Measurements from ENCODE around the gene HOXB2.

HOXB2 gene

DNA sequence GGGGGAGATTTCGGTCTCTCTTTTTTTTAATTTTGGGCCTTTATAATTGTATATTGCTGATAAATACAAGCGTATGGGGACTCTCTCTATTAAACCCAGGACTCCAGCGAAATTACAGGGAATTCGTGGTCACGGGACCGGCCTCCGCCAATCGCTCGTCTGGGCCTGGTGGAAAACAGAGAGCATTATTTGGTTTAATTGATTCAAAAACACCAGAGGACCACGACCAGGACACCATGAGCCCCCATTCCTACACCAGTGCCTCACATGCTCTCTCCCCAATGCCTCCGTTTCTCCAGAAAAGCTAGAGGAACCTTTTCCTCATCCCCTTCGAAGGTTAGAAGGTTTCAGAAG, at the start of gene HOXB2:
Gene HOXB2, minus strand, starts transcription at position 88 of the 354 bp plus-strand sequence. CDS start 198 bp downstream, outside the sequence.
- DNase-seq: no peak

DNA sequence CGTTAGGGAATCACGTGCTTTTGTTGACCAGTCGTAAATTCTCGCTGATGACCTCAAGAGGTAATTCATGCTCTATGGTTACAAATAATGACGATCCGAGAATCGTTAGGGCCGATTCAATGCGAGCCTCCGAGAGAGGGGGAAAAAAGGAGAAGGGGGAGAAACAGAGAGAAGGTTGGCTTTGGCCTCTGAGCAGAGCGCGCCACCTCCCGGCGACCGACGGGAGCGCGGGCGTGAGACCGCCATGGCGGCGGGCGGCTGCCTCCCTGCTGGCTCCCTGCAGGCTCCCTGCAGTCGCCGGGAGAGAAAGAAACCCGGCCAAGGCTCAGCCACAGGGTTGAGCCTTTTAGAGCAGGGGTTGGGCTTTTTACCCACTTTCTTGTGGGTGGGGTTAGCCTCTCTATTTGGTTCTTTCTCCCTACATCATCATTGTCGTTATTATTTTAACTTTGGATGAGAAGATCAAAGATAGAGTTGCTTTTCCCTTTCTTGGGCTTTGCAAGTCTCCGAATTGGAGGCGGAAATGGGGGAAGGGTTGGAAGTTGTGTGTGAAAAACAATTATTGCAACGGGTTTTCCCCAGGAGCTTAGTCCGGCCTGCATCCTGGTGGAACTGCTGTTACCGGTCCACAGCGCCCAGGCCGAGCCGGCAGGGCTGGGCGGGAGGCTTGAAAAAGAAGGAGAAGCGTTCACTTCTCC, 49.1 kb upstream of the HOXB2 start:
- DNase-seq: peak; percentile 58

DNA sequence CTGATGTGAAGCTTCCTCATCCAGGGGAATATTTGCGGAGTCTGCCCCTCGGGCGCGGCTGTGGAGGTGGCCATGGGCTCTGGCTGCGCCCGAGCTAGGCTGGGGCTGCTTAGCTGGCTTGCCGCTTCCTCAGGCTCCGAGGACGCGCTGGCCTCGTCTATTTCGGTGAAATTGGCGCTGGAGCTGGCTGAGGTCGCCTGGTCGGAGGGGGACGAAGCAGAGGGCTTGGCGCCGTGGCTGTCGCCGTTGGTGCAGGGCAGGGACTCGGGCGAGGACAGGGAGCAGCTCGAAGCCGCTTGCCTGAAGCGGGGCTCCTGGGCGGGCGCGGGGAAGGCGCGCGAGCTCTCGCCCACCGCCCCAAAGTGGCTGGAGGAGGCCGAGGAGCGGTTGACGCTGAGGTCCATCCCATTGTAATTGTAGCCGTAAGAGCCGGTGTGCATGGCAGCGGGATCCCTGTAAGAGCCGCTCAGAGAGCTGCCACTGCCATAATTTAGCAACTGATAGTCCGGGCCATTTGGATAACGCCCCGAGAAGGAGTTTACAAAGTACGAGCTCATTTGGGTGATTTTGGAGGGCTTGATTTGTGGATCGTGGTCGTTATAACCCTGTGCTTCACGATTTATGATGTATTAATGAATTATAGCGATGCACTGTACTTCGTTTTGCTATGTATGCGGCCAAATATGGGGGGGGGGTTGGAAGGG, 48.4 kb upstream of the HOXB2 start, which contains the start of gene HOXB5:
Gene HOXB5, minus strand, starts transcription at position 654 of the 704 bp plus-strand sequence. Its CDS starts 97 bp downstream, at position 557.
- DNase-seq: no peak

DNA sequence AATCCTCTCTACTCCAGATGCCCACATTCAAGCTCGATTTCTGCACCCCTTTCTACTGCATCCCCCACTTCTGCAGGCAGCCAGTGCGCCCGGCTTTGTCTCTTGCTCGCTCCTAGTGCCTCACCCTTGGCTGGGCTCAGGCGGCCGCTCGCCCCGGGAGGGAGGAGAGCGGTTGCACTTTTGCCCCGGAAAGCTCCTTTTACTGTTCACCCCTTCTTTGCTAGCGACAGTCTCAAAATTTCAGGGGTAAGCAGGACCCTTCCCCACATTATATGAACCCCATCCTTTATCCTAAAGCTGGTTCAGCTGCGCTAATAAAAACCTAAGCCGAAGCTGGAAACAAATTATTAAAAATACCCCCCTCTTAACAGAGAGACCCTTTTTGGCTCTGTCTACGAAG, 47.7 kb upstream of the HOXB2 start:
- no peak for DNase-seq

DNA sequence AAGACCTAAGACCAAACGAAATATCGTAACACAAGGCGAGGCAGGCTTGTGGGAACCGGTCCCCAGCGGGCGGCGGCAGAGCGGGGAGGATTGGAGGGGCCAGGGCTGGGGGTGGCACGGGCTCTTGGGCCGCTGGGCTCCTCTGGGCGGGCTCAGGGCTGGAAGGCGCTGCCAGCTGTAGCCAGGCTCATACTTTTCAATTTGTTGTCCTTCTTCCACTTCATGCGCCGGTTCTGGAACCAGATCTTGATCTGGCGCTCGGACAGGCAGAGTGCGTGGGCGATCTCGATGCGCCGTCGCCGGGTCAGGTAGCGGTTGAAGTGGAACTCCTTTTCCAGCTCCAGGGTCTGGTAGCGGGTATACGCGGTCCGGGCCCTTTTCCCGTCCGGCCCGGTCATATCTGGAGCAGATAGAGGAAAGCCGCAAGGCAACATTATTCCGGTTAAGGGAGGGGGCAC, 47.2 kb upstream of the HOXB2 start:
- DNase-seq: no peak

DNA sequence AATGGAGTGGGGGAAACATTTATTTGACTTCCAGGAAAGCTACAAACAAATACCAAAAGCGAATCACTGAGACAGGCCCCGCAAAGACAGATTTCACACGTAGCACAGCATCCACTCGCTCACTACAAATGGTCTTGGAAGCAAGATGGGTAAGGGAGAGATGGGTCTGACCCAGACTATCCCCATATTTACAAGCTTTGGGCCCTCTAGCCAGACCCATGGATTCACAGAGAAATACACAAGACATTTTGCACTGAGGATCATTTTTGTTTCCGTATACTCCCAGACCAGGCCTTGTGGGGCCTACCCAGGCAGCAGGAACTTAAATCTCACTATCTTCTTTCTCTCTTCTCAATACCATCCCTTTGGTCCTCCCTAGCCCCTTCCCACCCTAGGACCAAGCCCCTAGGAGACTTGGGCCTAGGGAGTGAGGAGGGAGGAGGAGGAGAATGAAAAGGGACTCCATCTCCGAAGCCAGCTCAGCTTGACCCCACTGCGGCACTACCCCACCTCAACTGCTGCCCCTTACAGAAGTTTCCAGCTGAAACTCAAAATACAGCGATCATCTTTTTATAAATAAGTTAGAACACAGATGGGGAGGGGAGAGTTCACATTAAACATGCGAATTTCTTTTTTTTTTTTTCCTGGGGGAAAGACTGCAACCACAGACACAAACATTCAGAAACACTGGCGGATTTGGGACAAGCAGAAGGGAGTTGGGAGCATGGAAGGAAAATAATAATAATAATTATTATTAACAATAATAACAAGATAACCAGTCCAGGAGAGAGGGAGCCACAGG, 46.5 kb upstream of the HOXB2 start:
- no peak for DNase-seq

DNA sequence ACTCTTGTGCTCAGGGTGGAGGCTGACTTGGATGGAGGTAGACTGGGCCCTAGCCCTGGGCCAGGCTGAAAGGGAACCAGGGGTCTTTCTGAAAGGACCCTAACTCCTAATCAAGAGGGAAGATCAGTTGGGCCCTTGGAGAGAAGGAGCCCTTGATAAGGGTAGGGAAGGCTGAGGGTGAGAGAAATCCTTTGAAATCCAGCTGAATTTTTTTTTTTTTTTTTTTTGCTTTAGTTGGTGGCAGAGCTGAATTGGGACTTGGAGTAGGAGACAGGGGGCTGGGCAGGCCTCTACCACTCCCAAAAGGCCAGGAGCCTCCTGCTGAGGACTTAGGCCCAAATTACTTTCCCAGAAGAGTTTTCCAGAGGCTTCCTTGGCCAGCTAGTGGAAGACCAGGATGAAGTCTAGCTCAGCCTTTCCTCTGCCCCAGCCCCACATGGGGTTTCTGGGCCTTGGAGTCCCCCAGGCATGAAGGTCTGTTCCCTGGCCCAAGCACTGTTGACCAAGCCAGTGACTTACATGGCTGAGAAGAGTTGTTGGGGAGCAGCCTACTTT, 45.8 kb upstream of the HOXB2 start:
- no peak for DNase-seq

DNA sequence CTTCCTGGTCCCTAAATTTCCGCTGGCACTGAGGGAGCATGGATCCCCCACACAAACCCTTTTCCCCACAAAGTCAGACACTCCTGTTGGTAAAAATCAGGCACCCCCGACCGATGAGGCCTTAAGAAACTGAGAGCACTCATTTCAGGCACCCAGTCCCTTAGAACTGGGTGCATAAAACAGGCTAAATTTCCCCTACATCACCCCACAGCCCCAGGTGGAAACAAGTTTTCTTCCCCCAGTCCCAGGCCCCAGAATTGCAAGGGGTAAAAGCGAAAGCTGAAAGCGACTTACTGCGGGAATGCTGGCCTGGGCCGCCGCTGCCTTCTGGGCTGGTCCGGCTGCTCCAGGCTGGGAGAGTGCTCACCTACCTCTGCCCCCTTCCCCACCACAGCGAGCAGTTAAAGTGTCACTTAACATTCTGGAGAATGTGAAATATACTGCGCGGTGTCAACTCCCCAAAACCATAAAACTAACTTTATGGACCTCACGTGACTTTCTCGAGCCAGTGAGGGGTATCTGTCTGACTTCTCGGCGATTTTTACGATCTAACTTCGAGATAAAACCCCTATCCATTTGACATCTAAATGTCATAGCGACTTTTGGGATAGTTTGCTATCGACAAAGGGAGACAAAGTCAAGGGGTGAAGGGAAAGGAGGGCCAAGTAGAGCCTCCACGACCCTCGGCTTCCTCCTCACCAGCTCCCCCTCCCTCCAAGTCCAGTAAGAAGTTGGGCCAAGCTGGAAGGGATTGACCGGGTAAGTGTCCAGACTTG, 45.1 kb upstream of the HOXB2 start, which contains the start of gene HOXB3:
Gene HOXB3, minus strand, starts transcription at position 411 of the 776 bp plus-strand sequence. CDS start 37,767 bp downstream, outside the sequence.
- no peak for DNase-seq

DNA sequence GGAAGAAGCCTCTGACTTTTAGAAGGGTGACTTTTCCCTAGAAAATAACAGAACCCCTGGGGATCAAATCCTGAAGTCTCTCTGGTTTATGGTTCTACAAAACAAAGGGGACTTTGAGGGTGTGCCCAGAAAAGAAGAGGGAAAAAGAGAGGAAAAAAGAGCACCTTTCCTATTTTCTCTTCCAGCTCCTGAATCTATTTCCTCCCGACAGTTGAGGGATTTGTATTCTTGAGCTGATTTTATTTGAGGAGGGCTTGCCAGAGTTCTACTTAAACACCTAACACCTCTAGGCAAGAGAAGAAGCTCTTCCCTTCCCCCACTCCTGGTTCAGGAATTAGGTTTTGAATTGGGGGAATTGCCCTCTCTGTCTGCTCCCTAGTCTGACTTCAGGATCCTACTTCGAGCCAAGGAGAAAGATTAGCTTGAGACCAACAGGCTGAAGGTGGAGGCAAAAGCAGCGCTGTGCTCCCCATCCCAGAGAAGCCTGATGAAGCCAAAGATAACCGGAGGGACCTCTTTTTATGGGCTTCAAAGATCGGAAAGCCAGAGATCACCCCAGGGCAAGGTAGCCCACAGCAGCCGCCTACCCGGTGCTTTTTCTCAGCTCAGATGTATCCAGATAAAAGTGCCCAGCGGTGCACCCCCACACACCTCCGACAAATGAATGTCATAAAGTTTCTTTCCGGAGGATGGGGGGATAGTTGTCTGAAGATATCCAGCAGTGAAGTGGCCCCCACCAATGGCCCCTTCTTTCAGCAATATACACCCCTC, 44.3 kb upstream of the HOXB2 start:
- no peak for DNase-seq

DNA sequence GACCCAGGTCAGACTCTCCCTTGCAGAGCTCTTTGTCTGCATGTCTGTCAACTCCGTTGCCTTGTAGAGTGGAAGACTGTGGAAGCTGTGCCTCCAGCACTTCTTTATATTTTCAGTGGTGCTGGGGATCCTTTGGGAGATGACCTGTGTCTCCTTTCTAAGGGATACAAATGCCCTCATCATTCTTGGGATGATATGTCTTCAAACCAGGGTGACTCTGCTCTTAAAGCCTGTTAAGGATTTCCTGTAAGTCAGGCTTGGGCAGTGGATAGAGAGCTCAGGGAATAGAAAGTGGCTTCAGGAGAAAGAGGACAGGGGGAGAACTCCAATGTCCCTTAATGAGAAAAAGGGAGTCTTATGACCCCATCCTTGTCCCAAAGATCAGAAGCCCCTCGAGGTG, 43.6 kb upstream of the HOXB2 start:
- no peak for DNase-seq

DNA sequence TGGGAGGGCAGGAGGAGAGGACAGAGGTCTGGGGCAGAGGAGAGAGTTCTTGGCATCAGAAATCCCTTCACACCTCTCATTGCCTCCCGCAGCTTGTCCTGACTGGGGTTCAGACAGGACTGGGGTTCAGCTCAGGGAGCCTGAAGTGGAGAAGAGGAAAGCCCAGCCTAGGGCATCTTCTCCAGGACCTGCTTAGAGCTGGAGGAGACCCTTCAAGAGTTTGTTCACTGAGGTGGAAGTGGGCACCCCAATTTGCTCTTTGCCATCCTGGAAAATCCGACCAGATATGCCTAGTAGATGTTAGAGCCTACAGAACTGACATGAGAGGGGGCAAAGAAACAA, 43.1 kb upstream of the HOXB2 start:
- DNase-seq: no peak

DNA sequence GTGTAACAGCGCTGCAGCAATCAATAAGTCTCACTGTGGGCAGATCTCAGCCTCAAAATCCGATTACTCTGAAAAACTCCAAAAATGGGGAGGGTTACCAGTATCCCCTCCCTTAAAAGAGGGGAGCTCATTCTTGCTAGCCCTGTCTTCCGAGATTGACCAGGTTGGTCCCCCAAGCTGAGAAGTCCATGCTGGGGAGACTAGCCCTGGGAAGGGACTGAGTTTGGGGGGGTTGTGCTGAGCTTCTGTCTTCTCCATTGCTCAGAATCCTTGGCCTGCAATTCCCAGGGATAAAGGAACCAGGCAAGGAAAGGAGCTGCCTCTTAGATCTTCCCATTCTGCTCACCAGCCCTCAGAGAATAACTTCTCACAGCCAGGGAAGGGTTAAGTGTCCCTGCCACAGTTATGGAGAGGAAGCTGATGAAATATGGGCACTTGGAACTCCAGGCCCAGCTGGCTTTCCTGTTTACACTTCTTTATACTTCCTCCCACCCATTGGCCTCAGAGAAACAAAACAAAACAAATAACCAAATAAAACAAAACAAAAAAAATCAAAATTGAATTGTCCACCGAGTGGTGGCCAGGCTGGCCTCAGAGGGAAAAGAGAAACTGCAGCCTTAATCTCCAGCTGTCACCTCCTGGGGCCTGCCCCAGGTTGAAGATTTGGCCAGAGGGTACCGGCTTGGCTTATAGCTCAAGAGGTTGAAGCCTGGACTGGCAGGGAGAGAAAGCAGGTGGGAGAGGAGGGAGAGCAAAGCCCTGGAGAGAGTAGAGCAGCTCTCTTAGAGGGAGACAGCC, 42.6 kb upstream of the HOXB2 start:
- DNase-seq: no peak

DNA sequence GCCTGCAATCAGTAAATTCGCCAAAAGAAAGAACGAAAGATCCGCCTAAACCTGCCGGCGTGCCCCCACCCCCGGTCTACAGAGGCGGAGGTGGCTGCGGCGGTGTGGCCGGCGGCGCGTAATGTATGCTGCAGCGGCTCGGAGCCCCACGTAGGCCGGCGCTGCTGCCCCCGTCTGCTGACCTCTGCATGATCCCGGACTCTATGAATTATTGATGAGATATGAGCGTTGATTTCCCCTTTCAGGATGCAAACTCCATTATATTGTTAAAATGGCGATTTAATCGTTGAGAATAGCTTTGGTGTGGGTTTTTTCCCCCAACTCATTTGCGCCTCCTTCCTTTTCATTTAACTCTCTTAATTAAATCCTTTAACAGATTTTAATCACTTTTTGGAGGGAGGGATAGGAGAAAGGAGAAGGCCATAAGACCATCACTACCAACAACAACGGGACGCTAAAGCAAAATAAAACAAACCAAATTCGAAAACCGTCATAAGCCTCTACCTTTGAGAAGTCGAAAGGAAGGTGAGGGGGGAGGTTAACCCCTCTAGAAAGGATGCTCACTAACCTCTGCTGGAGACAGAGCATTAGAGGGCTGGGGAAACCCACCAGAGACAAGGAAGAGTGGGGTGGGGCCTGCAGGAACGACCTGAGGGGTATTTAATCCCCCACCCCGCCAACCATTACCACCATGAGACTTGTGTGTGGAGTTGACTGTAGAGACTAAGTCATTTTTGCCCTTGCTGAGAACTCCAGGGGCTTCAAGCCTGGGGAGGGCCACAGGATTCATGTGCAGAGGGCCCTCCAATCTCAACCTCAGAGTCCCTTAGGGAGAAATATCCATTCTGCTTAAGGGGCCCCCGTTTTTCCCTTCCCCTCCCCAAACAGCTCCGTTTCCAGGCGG, 41.7 kb upstream of the HOXB2 start:
- no peak for DNase-seq

DNA sequence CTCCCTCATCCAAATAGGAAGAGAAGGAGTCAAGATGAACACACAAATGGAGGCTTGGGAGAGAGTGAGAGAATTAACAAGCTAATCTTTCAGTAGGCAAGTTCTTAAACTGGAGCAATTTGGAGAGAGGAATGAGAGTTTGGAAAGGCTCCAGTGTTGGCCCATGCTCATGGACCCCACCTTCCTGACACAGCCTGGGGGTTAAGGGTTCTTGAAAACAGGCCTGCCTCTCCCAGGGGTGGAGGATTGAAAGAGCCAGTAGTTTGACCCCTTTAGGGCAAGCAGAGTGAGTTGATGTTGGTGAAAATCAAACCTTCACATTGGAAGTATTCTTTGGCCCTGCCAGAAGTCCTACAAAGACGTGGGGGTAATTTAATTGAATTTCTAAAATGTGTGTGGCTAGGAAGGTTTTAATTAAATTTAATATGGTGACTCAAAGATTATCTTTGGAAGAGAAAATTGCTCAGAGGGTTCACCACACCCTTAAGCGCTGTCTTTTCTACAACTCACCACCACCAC, 39.4 kb upstream of the HOXB2 start:
- DNase-seq: no peak

DNA sequence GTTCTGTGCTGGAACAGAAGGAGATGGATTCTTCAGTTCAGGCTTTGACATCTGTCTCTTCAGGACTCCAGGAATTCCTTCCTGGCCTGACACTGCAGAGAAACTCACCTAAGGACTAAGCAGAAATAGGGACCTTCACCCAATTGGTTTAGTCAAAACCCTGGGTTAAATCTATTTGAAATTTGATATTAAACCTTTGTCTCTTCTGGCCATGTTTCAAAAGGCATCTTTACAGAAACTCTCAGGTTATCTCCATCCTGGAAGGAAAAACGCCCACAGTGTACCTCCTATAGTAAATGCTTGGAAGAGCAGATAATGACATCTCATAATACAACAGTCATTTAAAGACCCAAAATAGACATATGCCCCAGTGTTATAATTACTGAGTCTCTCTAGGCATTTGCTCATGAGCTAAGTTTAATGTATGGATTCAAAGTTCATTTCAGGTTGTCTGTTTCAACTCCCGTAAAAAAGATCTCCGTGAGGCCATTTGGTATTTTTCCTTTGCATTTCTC, 38.9 kb upstream of the HOXB2 start:
- DNase-seq: no peak

DNA sequence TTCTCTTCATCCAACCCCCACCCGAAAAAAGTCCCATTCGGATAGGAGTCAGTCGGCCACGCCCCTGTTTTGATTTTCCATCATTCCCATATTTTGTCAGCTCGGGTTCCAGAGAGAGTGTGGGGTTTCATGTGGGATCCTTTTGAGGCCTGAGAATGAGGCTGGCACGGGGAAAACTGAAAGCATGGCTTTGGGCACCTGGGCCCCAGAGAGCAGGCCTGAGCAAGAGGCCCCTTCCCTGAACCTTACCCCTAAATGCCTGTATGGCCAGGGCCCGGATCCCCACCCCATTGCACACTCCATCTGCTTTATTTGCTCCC, 37.8 kb upstream of the HOXB2 start:
- no peak for DNase-seq

DNA sequence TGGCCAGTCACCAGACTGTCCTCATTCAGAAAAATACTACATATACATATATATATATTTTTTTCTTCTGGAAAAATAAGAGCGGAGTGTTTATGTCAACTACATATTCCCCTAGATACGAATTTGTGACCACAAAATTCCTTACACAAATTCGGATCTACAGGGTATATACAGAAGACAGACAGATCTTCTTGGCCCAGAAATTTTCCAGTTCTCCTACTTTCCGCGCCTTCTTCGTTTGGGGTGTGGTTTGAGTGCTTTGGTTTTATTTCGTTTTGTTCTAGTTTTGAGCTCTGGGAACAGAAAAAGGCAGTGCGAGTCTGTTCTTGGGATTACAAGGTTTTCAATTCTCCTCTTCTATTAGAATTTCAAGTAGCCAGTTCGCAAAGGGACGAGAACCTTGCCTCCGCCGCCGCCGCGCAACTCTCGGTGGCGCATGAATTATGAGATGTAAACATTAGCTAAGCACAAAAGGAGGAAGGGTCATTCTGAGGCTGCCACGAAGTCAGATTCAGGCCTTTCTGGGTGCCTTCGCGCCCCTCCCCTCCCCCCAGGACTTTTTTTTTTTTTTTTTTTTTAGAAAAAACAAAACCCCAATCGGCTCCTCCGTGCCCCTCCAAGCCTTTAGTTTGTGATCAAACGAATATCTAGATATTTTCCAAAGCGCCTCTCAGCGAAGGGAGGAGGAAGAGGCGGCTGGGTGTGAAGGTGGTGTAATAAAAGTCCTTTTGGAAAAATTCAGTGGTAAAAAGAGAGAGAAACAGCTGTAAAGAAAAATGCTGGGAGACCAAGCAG, 35.0 kb upstream of the HOXB2 start:
- no peak for DNase-seq

DNA sequence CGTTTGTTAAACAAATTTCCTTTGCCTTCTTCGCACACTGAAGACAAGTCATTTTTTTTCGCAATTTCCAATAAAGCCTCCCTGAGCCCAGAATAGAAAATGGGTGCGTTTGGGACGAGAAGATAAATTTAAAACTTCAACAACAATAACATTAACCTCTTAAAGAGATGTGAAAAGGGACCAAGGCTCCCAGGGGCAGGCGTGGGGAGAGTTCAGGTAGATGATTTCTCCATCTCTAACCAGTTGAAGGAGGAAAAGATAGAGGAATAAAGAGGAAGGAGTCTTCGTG, 34.5 kb upstream of the HOXB2 start:
- no peak for DNase-seq

Data from GDM1 (cell line).